Myocyte (in vitro differentiated cells): ENCODE results near the gene DNMT3L. TPM values are rescaled to one million over a fixed set of nuclear protein-coding genes. Genes with fewer than 3 reads are reported as not detected.

Source experiments
- DNase-seq: peaks from one replicate; pipeline ENCODE4 v3.0.0-alpha.2; 2012; ENCODE audit warnings: low read depth
- total RNA-seq: library from RNA; depleted of rRNA; stranded (reverse); fragments of >200 nt; gene quantifications from 2 replicates; pipeline ENCODE4 v1.2.3, GENCODE V29; 2014

The DNMT3L gene
- total RNA-seq, 1 donor from 2014 or later, result not detected

- DNase-seq, result peak; percentile 61
Measured at GRCh38 chr21:44279354-44280260, 17.9 kb upstream of the DNMT3L start.

- no peak for DNase-seq
Measured at GRCh38 chr21:44275041-44275440, 13.3 kb upstream of the DNMT3L start.

GRCh38 chr21:44273046-44273445 lies 11.3 kb upstream of the DNMT3L start:
- no peak for DNase-seq

GRCh38 chr21:44272284-44272858 lies 10.7 kb upstream of the DNMT3L start:
- DNase-seq, result no peak

- DNase-seq, result no peak
Measured at GRCh38 chr21:44271558-44272283, 10.0 kb upstream of the DNMT3L start.

- DNase-seq, result no peak
Measured at GRCh38 chr21:44269090-44269489, 7.4 kb upstream of the DNMT3L start.

GRCh38 chr21:44267655-44268142 lies 6.0 kb upstream of the DNMT3L start:
- DNase-seq, result no peak

- DNase-seq, result no peak
Measured at GRCh38 chr21:44265734-44266270, 4.1 kb upstream of the DNMT3L start.

GRCh38 chr21:44263768-44264167 lies 2.1 kb upstream of the DNMT3L start:
- no peak for DNase-seq

- DNase-seq, result no peak
Measured at GRCh38 chr21:44263221-44263760, 1.6 kb upstream of the DNMT3L start.

GRCh38 chr21:44262338-44263056 lies 800 bp upstream of the DNMT3L start:
- DNase-seq, result no peak

GRCh38 chr21:44260791-44261631 lies 686 bp downstream of the DNMT3L start:
- DNase-seq, result no peak

GRCh38 chr21:44260066-44260465 lies 1.6 kb downstream of the DNMT3L start:
- DNase-seq, result no peak

GRCh38 chr21:44259082-44259705 lies 2.5 kb downstream of the DNMT3L start:
- no peak for DNase-seq

GRCh38 chr21:44258056-44258725 lies 3.5 kb downstream of the DNMT3L start:
- no peak for DNase-seq

GRCh38 chr21:44255511-44255981 lies 6.2 kb downstream of the DNMT3L start:
- DNase-seq, result peak; percentile 55

- no peak for DNase-seq
Measured at GRCh38 chr21:44253832-44254710, 7.6 kb downstream of the DNMT3L start.
